Neural progenitor cell (in vitro differentiated cells): ENCODE measurements around the gene CPNE4. TPM values are rescaled to one million over a fixed set of nuclear protein-coding genes. Genes with fewer than 3 reads are reported as not detected.

Source experiments
- DNase-seq: peaks from one replicate; pipeline ENCODE4 v3.0.0-alpha.2; 2016; ENCODE audit warnings: low spot score
- H2AFZ ChIP-seq: fragments of 200-600 bp; sonication (generic); replicated peaks from 2 replicates; pipeline ENCODE4 v1.6.1; 2016; ENCODE audit warnings: antibody characterized with exemption
- H3F3A ChIP-seq: fragments of 200-600 bp; sonication (generic); 2 replicates; pipeline ENCODE4 v1.6.1; 2016; ENCODE audit warnings: antibody characterized with exemption, low read depth
- H3K27ac ChIP-seq: fragments of 200-600 bp; sonication (generic); 2 replicates; pipeline ENCODE4 v1.5.1; 2016; ENCODE audit warnings: mild to moderate bottlenecking
- H3K27me3 ChIP-seq: fragments of 200-600 bp; sonication (generic); 2 replicates; pipeline ENCODE4 v1.6.1; 2016; ENCODE audit warnings: mild to moderate bottlenecking, moderate library complexity
- H3K36me3 ChIP-seq: fragments of 200-600 bp; sonication (generic); 2 replicates; pipeline ENCODE4 v1.5.1; 2016
- H3K4me1 ChIP-seq: fragments of 200-600 bp; sonication (generic); 2 replicates; pipeline ENCODE4 v1.6.1; 2016; ENCODE audit warnings: mixed run types
- H3K4me2 ChIP-seq: fragments of 200-600 bp; sonication (generic); 2 replicates; pipeline ENCODE4 v1.6.1; 2016
- H3K4me3 ChIP-seq: fragments of 200-600 bp; sonication (generic); 2 replicates; pipeline ENCODE4 v1.5.1; 2016
- H3K79me2 ChIP-seq: fragments of 200-600 bp; sonication (generic); 2 replicates; pipeline ENCODE4 v1.6.1; 2016; ENCODE audit warnings: low read depth
- H3K9ac ChIP-seq: fragments of 200-600 bp; sonication (generic); 2 replicates; pipeline ENCODE4 v1.6.1; 2016
- H3K9me3 ChIP-seq: fragments of 200-600 bp; sonication (generic); 2 replicates; pipeline ENCODE4 v1.5.1; 2016; ENCODE audit warnings: low read depth
- H4K20me1 ChIP-seq: fragments of 200-600 bp; sonication (generic); 2 replicates; pipeline ENCODE4 v1.6.1; 2016; ENCODE audit warnings: low read depth
- H3K27ac Mint-ChIP-seq: 3 replicates; pipeline ENCODE4 v1.8.0; 2021; ENCODE audit warnings: mixed read lengths
- H3K27me3 Mint-ChIP-seq: 2 replicates; pipeline ENCODE4 v1.8.0; 2022; ENCODE audit warnings: low read depth, mild to moderate bottlenecking, inconsistent platforms, moderate library complexity, mixed read lengths; ENCODE audit not compliant: insufficient read depth
- H3K36me3 Mint-ChIP-seq: 3 replicates; pipeline ENCODE4 v1.8.0; 2021; ENCODE audit warnings: mixed read lengths
- H3K4me1 Mint-ChIP-seq: 3 replicates; pipeline ENCODE4 v1.8.0; 2021; ENCODE audit warnings: mixed read lengths
- H3K4me3 Mint-ChIP-seq: 3 replicates; pipeline ENCODE4 v1.8.0; 2021; ENCODE audit warnings: mild to moderate bottlenecking, moderate library complexity, mixed read lengths
- H3K9me3 Mint-ChIP-seq: 3 replicates; pipeline ENCODE4 v1.8.0; 2020; ENCODE audit warnings: mixed read lengths
- EZH2 ChIP-seq: fragments of 200-600 bp; sonication (generic); IDR thresholded peaks from 2 replicates; pipeline ENCODE4 v1.6.1; 2017; ENCODE audit warnings: antibody characterized with exemption, mild to moderate bottlenecking, moderate library complexity
- EZH2phosphoT487 ChIP-seq: fragments of 200-600 bp; sonication (generic); IDR thresholded peaks from 2 replicates; pipeline ENCODE4 v1.6.1; 2017; ENCODE audit warnings: antibody characterized with exemption
- total RNA-seq: library from RNA; depleted of rRNA; stranded (reverse); fragments of >200 nt; gene quantifications from 2 replicates; pipeline ENCODE4 v1.2.3, GENCODE V29; 2015; ENCODE audit warnings: low replicate concordance
- TF ChIP-seq, protein P1 (sequence below): fragments of 200-600 bp; sonication (generic); IDR thresholded peaks from 2 replicates; pipeline ENCODE4 v1.5.1; 2017; ENCODE audit warnings: antibody characterized with exemption, mild to moderate bottlenecking

The CPNE4 gene
- total RNA-seq, 1 donor from 2014 or later, result not detected

DNA sequence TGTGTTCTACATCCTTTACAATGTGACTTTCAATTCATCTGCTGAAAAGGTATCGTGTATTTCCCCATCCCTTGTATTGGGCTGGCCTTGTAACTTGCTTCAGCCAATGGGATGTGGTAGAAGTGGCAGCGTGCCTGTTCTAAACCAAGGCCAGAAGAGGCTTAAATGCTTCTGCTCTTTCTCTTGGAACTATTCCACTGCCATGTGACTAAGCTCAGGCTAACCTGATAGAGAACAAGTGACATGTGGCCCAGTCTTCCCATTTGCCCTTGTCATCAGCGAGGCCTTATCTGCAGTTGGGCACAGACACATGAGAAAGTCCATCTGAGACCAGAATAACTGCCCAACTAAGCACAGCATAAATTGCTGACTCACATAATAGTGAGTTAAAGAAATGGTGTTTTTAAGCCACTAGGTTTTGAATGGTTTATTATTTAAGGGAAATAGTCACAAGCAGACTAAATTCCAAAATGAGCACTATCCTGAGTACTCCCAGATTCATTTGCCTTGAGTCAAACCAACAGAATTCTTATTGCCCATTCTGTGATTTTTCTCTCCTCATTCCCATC, 230.2 kb downstream of the CPNE4 start:
- Histone ChIP-seq H2AFZ (no peak overlapping the region), H4K20me1 (no peaks in the 10 kb centered on the region), H3F3A (no peaks in the 10 kb centered on the region), H3K4me1 (no peaks in the 10 kb centered on the region), H3K4me3 (no peak overlapping the region), H3K27ac (no peak overlapping the region), H3K9me3 (no peaks in the 10 kb centered on the region), H3K4me2 (no peak overlapping the region), H3K9ac (no peak overlapping the region), H3K36me3 (no peaks in the 10 kb centered on the region), H3K27me3 (peaks cover under 1% of the 10 kb centered on the region), H3K79me2 (no peaks in the 10 kb centered on the region)
- H3K27me3 Mint-ChIP-seq, result peaks cover 2% of the 10 kb centered on the region
- H3K9me3 Mint-ChIP-seq, result no peaks in the 10 kb centered on the region
- no peak for DNase-seq
- TF ChIP-seq EZH2 (no peak), EZH2phosphoT487 (no peak)
- TF ChIP-seq, protein P1, sequence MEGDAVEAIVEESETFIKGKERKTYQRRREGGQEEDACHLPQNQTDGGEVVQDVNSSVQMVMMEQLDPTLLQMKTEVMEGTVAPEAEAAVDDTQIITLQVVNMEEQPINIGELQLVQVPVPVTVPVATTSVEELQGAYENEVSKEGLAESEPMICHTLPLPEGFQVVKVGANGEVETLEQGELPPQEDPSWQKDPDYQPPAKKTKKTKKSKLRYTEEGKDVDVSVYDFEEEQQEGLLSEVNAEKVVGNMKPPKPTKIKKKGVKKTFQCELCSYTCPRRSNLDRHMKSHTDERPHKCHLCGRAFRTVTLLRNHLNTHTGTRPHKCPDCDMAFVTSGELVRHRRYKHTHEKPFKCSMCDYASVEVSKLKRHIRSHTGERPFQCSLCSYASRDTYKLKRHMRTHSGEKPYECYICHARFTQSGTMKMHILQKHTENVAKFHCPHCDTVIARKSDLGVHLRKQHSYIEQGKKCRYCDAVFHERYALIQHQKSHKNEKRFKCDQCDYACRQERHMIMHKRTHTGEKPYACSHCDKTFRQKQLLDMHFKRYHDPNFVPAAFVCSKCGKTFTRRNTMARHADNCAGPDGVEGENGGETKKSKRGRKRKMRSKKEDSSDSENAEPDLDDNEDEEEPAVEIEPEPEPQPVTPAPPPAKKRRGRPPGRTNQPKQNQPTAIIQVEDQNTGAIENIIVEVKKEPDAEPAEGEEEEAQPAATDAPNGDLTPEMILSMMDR, result no peak
- H3K4me3 Mint-ChIP-seq, result no peak overlapping the region
- H3K36me3 Mint-ChIP-seq, result no peaks in the 10 kb centered on the region
- no peak overlapping the region for H3K27ac Mint-ChIP-seq
- no peaks in the 10 kb centered on the region for H3K4me1 Mint-ChIP-seq

DNA sequence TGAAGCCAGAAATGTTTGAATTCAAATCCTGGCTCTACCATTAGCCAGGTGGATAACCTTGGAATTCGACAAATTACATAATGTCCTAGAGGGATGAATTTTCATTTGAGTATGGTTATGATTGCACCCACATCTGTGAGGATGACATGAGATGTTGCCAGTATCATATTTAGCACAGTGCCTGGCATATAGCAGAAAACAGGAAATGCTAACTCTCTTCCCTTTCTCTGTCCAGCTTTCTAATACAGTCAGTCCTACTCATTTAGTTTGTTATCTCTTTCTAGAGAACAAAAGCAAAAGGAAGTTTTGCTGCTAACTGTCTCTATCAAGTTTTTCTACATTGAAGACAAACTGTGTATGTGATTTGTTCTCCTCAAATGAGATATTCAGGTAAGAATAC, 231.7 kb downstream of the CPNE4 start:
- Histone ChIP-seq H3K9ac (no peak overlapping the region), H2AFZ (no peak overlapping the region), H3K4me1 (no peaks in the 10 kb centered on the region), H3K4me3 (no peak overlapping the region), H4K20me1 (no peaks in the 10 kb centered on the region), H3F3A (no peaks in the 10 kb centered on the region), H3K79me2 (no peaks in the 10 kb centered on the region), H3K27ac (no peak overlapping the region), H3K27me3 (peaks cover 16% of the 10 kb centered on the region), H3K4me2 (no peak overlapping the region), H3K9me3 (no peaks in the 10 kb centered on the region), H3K36me3 (no peaks in the 10 kb centered on the region)
- peaks cover 1% of the 10 kb centered on the region for H3K4me1 Mint-ChIP-seq
- no peaks in the 10 kb centered on the region for H3K9me3 Mint-ChIP-seq
- TF ChIP-seq, protein P1, result no peak
- TF ChIP-seq EZH2 (no peak), EZH2phosphoT487 (no peak)
- H3K27ac Mint-ChIP-seq, result no peak overlapping the region
- peaks cover 3% of the 10 kb centered on the region for H3K27me3 Mint-ChIP-seq
- no peaks in the 10 kb centered on the region for H3K36me3 Mint-ChIP-seq
- H3K4me3 Mint-ChIP-seq, result no peak overlapping the region
- no peak for DNase-seq

DNA sequence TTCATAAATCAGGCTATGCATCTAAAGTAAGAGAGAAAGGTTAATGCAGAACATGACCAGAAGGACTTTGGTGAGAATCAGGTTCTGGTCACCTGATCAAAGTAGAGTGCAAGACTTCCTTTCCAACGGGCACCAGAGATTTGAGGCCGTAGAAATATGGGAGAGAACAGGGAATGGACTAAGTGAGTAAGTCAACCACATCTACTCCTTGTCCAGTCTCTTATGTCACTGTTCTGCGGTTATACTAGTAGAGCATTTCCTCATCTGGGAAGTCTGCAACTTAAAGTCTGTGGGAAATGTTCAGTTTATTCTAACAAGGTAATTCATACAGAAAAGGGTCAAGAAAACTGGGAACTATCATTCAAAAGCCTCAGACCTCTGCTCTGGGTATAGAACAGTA, 232.8 kb downstream of the CPNE4 start:
- Mint-ChIP-seq H3K9me3 (no peaks in the 10 kb centered on the region), H3K27me3 (peaks cover 4% of the 10 kb centered on the region), H3K4me1 (peaks cover 12% of the 10 kb centered on the region), H3K36me3 (no peaks in the 10 kb centered on the region), H3K4me3 (no peak overlapping the region), H3K27ac (no peak overlapping the region)
- Histone ChIP-seq H3K27ac (no peak overlapping the region), H4K20me1 (no peaks in the 10 kb centered on the region), H3K9me3 (no peaks in the 10 kb centered on the region), H3K36me3 (no peaks in the 10 kb centered on the region), H3K79me2 (no peaks in the 10 kb centered on the region), H3K4me1 (peaks cover 2% of the 10 kb centered on the region), H3K27me3 (peaks cover 24% of the 10 kb centered on the region), H2AFZ (no peak overlapping the region), H3K9ac (no peak overlapping the region), H3K4me2 (no peak overlapping the region), H3K4me3 (no peak overlapping the region), H3F3A (peaks cover 3% of the 10 kb centered on the region)
- TF ChIP-seq EZH2 (no peak), EZH2phosphoT487 (no peak)
- TF ChIP-seq, protein P1, result no peak
- DNase-seq, result no peak
